Parathyroid adenoma (tissue), 2 donors: ENCODE measurements around the gene RERE.

Source experiments
- H2AFZ ChIP-seq: fragments of 300-600 bp; sonication (generic); one replicate; pipeline ENCODE4 v1.7.0; 2017; ENCODE audit warnings: antibody characterized with exemption, mild to moderate bottlenecking
- H3K27ac ChIP-seq: fragments of 300-600 bp; sonication (generic); one replicate; pipeline ENCODE4 v1.7.0; 2017
- H3K27me3 ChIP-seq: fragments of 300-600 bp; sonication (generic); one replicate; pipeline ENCODE4 v1.7.0; 2017; ENCODE audit warnings: low read length; ENCODE audit not compliant: control insufficient read depth, insufficient read depth
- H3K36me3 ChIP-seq: fragments of 300-600 bp; sonication (generic); one replicate; pipeline ENCODE4 v1.7.0; 2017; ENCODE audit warnings: low read length; ENCODE audit not compliant: control insufficient read depth, insufficient read depth
- H3K4me1 ChIP-seq: fragments of 300-600 bp; sonication (generic); one replicate; pipeline ENCODE4 v1.7.0; 2017; ENCODE audit warnings: control low read depth
- H3K4me2 ChIP-seq: fragments of 300-600 bp; sonication (generic); one replicate; pipeline ENCODE4 v1.7.0; 2017; ENCODE audit warnings: low read length
- H3K4me3 ChIP-seq: fragments of 300-600 bp; sonication (generic); one replicate; pipeline ENCODE4 v1.7.0; 2017; ENCODE audit warnings: low read depth, low read length
- H3K79me2 ChIP-seq: fragments of 300-600 bp; sonication (generic); one replicate; pipeline ENCODE4 v1.7.0; 2017; ENCODE audit warnings: control low read depth
- H3K9ac ChIP-seq: fragments of 300-600 bp; sonication (generic); one replicate; pipeline ENCODE4 v1.7.0; 2017; ENCODE audit warnings: mild to moderate bottlenecking
- H3K9me3 ChIP-seq: fragments of 300-600 bp; sonication (generic); one replicate; pipeline ENCODE4 v1.7.0; 2017; ENCODE audit warnings: low read length; ENCODE audit not compliant: control insufficient read depth
- TF ChIP-seq, protein P1 (sequence below): fragments of 300-600 bp; sonication (generic); IDR thresholded peaks from one replicate; pipeline ENCODE4 v1.7.0; 2017; ENCODE audit warnings: antibody characterized with exemption, mild to moderate bottlenecking
- donor health status: primary hyperparathyroidism.

Gene RERE

DNA sequence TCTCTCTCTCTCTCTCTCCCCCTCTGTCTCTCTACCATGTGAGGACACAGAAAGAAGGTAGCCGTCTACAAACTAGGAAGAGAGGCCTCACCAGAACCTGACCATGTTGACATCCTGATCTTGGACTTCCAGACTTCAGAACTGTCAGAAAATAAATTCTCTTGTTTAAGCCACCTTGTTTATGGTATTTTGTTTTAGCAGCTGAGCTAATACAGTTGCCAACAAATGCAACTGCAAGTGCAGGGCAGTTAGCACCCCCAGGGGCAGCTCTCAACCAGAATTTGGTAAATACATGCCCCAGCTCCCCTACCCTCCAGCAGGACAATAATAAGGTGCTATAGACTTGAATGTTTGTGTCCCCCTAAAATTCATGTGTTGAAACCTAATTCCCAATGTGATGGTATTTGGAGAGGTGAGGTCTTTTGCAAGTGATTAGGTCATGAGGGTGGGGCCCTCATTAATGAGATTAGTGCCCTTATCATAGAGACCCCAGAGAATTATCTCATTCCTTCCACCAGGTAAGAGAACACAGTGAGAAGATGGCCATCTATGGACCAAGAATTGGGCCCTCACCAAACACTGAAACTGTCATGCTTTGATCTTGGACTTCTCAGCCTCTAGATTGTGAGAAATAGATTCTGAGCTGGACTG is 506.2 kb downstream of the RERE start:
- Histone ChIP-seq H3K79me2 (no peaks in the 10 kb centered on the region), H3K4me1 (peaks cover 2% of the 10 kb centered on the region), H2AFZ (no peak overlapping the region), H3K4me3 (no peak overlapping the region), H3K4me2 (no peak overlapping the region), H3K9me3 (no peaks in the 10 kb centered on the region), H3K27me3 (no peaks in the 10 kb centered on the region), H3K36me3 (no peaks in the 10 kb centered on the region), H3K9ac (no peak overlapping the region), H3K27ac (no peak overlapping the region)
- TF ChIP-seq, protein P1, sequence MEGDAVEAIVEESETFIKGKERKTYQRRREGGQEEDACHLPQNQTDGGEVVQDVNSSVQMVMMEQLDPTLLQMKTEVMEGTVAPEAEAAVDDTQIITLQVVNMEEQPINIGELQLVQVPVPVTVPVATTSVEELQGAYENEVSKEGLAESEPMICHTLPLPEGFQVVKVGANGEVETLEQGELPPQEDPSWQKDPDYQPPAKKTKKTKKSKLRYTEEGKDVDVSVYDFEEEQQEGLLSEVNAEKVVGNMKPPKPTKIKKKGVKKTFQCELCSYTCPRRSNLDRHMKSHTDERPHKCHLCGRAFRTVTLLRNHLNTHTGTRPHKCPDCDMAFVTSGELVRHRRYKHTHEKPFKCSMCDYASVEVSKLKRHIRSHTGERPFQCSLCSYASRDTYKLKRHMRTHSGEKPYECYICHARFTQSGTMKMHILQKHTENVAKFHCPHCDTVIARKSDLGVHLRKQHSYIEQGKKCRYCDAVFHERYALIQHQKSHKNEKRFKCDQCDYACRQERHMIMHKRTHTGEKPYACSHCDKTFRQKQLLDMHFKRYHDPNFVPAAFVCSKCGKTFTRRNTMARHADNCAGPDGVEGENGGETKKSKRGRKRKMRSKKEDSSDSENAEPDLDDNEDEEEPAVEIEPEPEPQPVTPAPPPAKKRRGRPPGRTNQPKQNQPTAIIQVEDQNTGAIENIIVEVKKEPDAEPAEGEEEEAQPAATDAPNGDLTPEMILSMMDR = no peak

DNA sequence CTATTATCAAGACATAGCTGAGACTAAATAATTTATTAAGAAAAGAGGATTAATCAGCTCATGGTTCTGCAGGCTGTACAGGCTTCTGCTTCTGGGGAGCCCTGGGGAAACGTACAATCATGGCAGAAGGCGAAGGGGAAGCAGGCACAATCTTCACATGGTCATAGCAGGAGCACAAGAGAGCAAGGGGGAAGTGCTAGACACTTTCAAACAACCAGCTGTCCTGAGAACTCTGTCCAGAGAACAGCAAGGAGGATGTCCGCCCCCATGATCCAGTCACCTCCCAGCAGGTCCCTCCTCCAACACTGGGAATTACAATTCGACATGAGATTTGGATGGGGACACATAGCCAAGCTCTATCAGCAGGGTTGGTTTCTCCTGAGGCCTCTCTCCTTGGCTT is 509.8 kb downstream of the RERE start:
- TF ChIP-seq, protein P1 = no peak
- H3K4me3 ChIP-seq = no peak overlapping the region
- H3K36me3 ChIP-seq = no peaks in the 10 kb centered on the region
- H3K4me1 ChIP-seq = no peaks in the 10 kb centered on the region
- no peak overlapping the region for H3K9ac ChIP-seq
- no peak overlapping the region for H3K4me2 ChIP-seq
- H3K9me3 ChIP-seq = no peaks in the 10 kb centered on the region
- H2AFZ ChIP-seq = no peak overlapping the region
- H3K27me3 ChIP-seq = no peaks in the 10 kb centered on the region
- H3K79me2 ChIP-seq = no peaks in the 10 kb centered on the region
- no peak overlapping the region for H3K27ac ChIP-seq

DNA sequence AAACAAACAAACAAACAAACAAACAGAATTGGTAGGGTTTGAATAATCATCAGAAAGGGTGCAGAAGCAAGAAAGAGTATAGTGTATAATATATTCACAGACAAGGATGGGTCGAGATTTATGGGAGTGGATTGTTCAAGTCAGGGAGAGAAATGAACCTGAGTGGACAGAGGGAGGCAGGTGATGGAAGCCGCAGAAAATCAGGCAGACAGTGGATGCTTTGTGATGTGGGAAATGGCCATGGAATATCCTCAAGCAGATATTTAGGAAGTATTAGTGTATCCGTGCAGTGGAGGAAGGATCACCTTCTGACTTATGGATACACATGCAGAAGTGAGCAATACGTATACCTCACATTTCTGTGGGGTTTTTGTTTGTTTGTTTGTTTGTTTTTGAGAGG is 513.6 kb downstream of the RERE start:
- H3K79me2 ChIP-seq = no peaks in the 10 kb centered on the region
- no peak overlapping the region for H3K27ac ChIP-seq
- H3K4me2 ChIP-seq = no peak overlapping the region
- H2AFZ ChIP-seq = no peak overlapping the region
- H3K9ac ChIP-seq = no peak overlapping the region
- no peaks in the 10 kb centered on the region for H3K36me3 ChIP-seq
- no peak overlapping the region for H3K4me3 ChIP-seq
- TF ChIP-seq, protein P1 = no peak
- H3K27me3 ChIP-seq = no peaks in the 10 kb centered on the region
- H3K9me3 ChIP-seq = no peaks in the 10 kb centered on the region
- H3K4me1 ChIP-seq = no peaks in the 10 kb centered on the region

DNA sequence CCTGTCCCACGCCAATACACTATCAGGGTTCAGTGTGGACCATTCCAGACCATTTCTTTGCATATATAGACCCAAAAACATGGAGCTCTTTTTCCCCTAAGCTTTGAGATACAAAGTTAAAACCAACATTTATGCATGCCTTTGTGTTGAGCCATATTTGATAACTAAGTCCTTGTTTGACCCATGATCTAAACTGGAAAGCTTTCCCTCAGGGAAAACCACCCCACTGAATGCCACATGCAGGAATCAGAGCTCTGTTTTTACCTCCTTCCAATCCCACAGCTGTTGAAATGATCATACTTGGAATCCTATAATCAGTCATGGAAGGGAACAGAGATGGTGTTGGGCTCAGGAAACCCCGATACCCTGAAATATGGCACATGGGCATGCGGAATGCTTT is 514.3 kb downstream of the RERE start:
- no peaks in the 10 kb centered on the region for H3K36me3 ChIP-seq
- no peak overlapping the region for H3K27ac ChIP-seq
- no peaks in the 10 kb centered on the region for H3K79me2 ChIP-seq
- no peak overlapping the region for H3K4me3 ChIP-seq
- no peaks in the 10 kb centered on the region for H3K27me3 ChIP-seq
- no peaks in the 10 kb centered on the region for H3K9me3 ChIP-seq
- H3K9ac ChIP-seq = no peak overlapping the region
- H3K4me2 ChIP-seq = no peak overlapping the region
- H3K4me1 ChIP-seq = no peaks in the 10 kb centered on the region
- H2AFZ ChIP-seq = no peak overlapping the region
- TF ChIP-seq, protein P1 = no peak
